ENCODE measurements around the gene DOCK9. TPM values are rescaled to one million over a fixed set of nuclear protein-coding genes. Genes with fewer than 3 reads are reported as not detected.

Gene DOCK9
- total RNA-seq, 1 donor from 2014 or later, result 24.1 TPM

- H3K9me3 Mint-ChIP-seq (ENCODE audit: unreplicated experiment), result no peaks in the 10 kb centered on the region
- no peaks in the 10 kb centered on the region for H3K27me3 Mint-ChIP-seq (ENCODE audit: unreplicated experiment)
- H3K4me3 Mint-ChIP-seq (ENCODE audit: unreplicated experiment), result no peak overlapping the region
- H3K27ac Mint-ChIP-seq (ENCODE audit: unreplicated experiment), result no peak overlapping the region
- H3K4me1 Mint-ChIP-seq (ENCODE audit: unreplicated experiment), result no peaks in the 10 kb centered on the region
- no peak for TF ChIP-seq CTCF (IDR thresholded peaks at IDR 0.05)
- DNase-seq (ENCODE audit: extremely low spot score, unreplicated experiment), result no peak
- H3K36me3 Mint-ChIP-seq (ENCODE audit: unreplicated experiment), result no peaks in the 10 kb centered on the region
Observed at GRCh38 chr13:98951266-98951665, 26.6 kb downstream of the DOCK9 start.

- no peak for DNase-seq (ENCODE audit: extremely low spot score, unreplicated experiment)
- no peak overlapping the region for H3K4me3 Mint-ChIP-seq (ENCODE audit: unreplicated experiment)
- H3K27ac Mint-ChIP-seq (ENCODE audit: unreplicated experiment), result no peak overlapping the region
- no peaks in the 10 kb centered on the region for H3K9me3 Mint-ChIP-seq (ENCODE audit: unreplicated experiment)
- no peaks in the 10 kb centered on the region for H3K27me3 Mint-ChIP-seq (ENCODE audit: unreplicated experiment)
- H3K4me1 Mint-ChIP-seq (ENCODE audit: unreplicated experiment), result no peaks in the 10 kb centered on the region
- no peaks in the 10 kb centered on the region for H3K36me3 Mint-ChIP-seq (ENCODE audit: unreplicated experiment)
- no peak for TF ChIP-seq CTCF (IDR thresholded peaks at IDR 0.05)
Observed at GRCh38 chr13:98950705-98951104, 27.2 kb downstream of the DOCK9 start.

- TF ChIP-seq CTCF (IDR thresholded peaks at IDR 0.05), result no peak
- H3K27me3 Mint-ChIP-seq (ENCODE audit: unreplicated experiment), result no peaks in the 10 kb centered on the region
- H3K36me3 Mint-ChIP-seq (ENCODE audit: unreplicated experiment), result no peaks in the 10 kb centered on the region
- DNase-seq (ENCODE audit: extremely low spot score, unreplicated experiment), result no peak
- no peaks in the 10 kb centered on the region for H3K9me3 Mint-ChIP-seq (ENCODE audit: unreplicated experiment)
- H3K4me1 Mint-ChIP-seq (ENCODE audit: unreplicated experiment), result peaks cover 2% of the 10 kb centered on the region
- no peak overlapping the region for H3K27ac Mint-ChIP-seq (ENCODE audit: unreplicated experiment)
- no peak overlapping the region for H3K4me3 Mint-ChIP-seq (ENCODE audit: unreplicated experiment)
Observed at GRCh38 chr13:98947925-98948324, 29.9 kb downstream of the DOCK9 start.

GRCh38 chr13:98945863-98946605, 31.8 kb downstream of the DOCK9 start:
- no peaks in the 10 kb centered on the region for H3K9me3 Mint-ChIP-seq (ENCODE audit: unreplicated experiment)
- no peak overlapping the region for H3K27ac Mint-ChIP-seq (ENCODE audit: unreplicated experiment)
- no peak overlapping the region for H3K4me3 Mint-ChIP-seq (ENCODE audit: unreplicated experiment)
- peaks cover 2% of the 10 kb centered on the region for H3K4me1 Mint-ChIP-seq (ENCODE audit: unreplicated experiment)
- H3K36me3 Mint-ChIP-seq (ENCODE audit: unreplicated experiment), result no peaks in the 10 kb centered on the region
- no peaks in the 10 kb centered on the region for H3K27me3 Mint-ChIP-seq (ENCODE audit: unreplicated experiment)
- DNase-seq (ENCODE audit: extremely low spot score, unreplicated experiment), result no peak
- TF ChIP-seq CTCF (IDR thresholded peaks at IDR 0.05), result no peak

GRCh38 chr13:98944336-98944735, 33.5 kb downstream of the DOCK9 start:
- Mint-ChIP-seq H3K4me3 (ENCODE audit: unreplicated experiment) (no peak overlapping the region), H3K27me3 (ENCODE audit: unreplicated experiment) (no peaks in the 10 kb centered on the region), H3K27ac (ENCODE audit: unreplicated experiment) (no peak overlapping the region), H3K4me1 (ENCODE audit: unreplicated experiment) (peaks cover 2% of the 10 kb centered on the region), H3K9me3 (ENCODE audit: unreplicated experiment) (no peaks in the 10 kb centered on the region), H3K36me3 (ENCODE audit: unreplicated experiment) (no peaks in the 10 kb centered on the region)
- TF ChIP-seq CTCF (IDR thresholded peaks at IDR 0.05), result no peak
- no peak for DNase-seq (ENCODE audit: extremely low spot score, unreplicated experiment)
